Measurements from ENCODE around the gene PDE4D.

Gene PDE4D

GRCh38 chr5:58932057-58932612, 961.4 kb downstream of the PDE4D start:
- no peak for DNase-seq

GRCh38 chr5:58930520-58930919, 963.0 kb downstream of the PDE4D start:
- no peak for DNase-seq

- DNase-seq, result no peak
Measured at GRCh38 chr5:58929726-58930125, 963.8 kb downstream of the PDE4D start.

GRCh38 chr5:58927938-58928337, 965.6 kb downstream of the PDE4D start:
- DNase-seq, result no peak

GRCh38 chr5:58927181-58927580, 966.3 kb downstream of the PDE4D start:
- no peak for DNase-seq

- DNase-seq, result no peak
Measured at GRCh38 chr5:58926541-58926935, 967.0 kb downstream of the PDE4D start.

GRCh38 chr5:58925627-58926540, 967.6 kb downstream of the PDE4D start:
- no peak for DNase-seq

- no peak for DNase-seq
Measured at GRCh38 chr5:58924306-58924705, 969.2 kb downstream of the PDE4D start.

GRCh38 chr5:58923355-58923754, 970.2 kb downstream of the PDE4D start:
- no peak for DNase-seq

GRCh38 chr5:58922461-58923171, 970.9 kb downstream of the PDE4D start:
- DNase-seq, result no peak

GRCh38 chr5:58921159-58921558, 972.4 kb downstream of the PDE4D start:
- DNase-seq, result no peak

- DNase-seq, result no peak
Measured at GRCh38 chr5:58919833-58920232, 973.7 kb downstream of the PDE4D start.

All from activated gamma-delta T cell treated with Interleukin-2 at 50 U/mL for 16 hours (primary cell).